AG09319 (cell line): Measurements from ENCODE around the gene LYRM4.

Experiments
- DNase-seq: peaks from one replicate; pipeline ENCODE4 v3.0.0-alpha.2; 2010; ENCODE audit warnings: low read depth; ENCODE audit errors: extremely low read depth
- TF ChIP-seq, protein P1 (sequence below): IDR thresholded peaks from 2 replicates; pipeline ENCODE4 v1.5.1; 2011; ENCODE audit warnings: low read depth, mild to moderate bottlenecking, inconsistent platforms, low read length, moderate library complexity

The LYRM4 gene

DNA sequence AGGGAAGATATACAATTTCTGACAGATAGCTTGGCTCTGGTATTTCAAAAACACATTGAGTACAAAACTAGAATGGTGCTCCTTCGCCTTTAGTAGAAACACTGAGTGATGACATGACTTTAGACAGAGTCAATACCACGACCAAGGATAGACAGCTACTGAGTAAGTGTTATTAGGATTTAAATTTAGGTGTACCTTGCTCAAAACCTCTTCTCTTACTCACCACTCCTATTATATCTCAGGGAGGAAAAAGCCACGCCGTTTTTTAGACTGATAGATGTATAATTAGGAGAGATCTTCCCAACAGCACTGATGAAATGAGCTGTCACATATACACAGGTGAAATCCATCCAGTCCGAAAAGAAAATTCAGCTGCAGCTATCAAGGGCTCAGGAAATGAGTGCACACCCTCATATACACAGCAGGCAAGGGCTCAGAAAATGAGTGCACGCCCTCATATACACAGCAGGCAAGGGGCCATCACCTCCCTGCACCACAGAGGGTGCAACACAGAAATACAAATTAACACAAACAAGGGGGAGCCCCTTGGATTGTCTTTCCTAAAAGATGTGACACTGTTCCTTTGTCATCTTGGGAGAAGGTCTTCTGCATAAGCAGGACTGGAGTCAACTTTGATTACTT, 53.7 kb downstream of the LYRM4 start:
- TF ChIP-seq, protein P1, sequence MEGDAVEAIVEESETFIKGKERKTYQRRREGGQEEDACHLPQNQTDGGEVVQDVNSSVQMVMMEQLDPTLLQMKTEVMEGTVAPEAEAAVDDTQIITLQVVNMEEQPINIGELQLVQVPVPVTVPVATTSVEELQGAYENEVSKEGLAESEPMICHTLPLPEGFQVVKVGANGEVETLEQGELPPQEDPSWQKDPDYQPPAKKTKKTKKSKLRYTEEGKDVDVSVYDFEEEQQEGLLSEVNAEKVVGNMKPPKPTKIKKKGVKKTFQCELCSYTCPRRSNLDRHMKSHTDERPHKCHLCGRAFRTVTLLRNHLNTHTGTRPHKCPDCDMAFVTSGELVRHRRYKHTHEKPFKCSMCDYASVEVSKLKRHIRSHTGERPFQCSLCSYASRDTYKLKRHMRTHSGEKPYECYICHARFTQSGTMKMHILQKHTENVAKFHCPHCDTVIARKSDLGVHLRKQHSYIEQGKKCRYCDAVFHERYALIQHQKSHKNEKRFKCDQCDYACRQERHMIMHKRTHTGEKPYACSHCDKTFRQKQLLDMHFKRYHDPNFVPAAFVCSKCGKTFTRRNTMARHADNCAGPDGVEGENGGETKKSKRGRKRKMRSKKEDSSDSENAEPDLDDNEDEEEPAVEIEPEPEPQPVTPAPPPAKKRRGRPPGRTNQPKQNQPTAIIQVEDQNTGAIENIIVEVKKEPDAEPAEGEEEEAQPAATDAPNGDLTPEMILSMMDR = no peak
- no peak for DNase-seq

DNA sequence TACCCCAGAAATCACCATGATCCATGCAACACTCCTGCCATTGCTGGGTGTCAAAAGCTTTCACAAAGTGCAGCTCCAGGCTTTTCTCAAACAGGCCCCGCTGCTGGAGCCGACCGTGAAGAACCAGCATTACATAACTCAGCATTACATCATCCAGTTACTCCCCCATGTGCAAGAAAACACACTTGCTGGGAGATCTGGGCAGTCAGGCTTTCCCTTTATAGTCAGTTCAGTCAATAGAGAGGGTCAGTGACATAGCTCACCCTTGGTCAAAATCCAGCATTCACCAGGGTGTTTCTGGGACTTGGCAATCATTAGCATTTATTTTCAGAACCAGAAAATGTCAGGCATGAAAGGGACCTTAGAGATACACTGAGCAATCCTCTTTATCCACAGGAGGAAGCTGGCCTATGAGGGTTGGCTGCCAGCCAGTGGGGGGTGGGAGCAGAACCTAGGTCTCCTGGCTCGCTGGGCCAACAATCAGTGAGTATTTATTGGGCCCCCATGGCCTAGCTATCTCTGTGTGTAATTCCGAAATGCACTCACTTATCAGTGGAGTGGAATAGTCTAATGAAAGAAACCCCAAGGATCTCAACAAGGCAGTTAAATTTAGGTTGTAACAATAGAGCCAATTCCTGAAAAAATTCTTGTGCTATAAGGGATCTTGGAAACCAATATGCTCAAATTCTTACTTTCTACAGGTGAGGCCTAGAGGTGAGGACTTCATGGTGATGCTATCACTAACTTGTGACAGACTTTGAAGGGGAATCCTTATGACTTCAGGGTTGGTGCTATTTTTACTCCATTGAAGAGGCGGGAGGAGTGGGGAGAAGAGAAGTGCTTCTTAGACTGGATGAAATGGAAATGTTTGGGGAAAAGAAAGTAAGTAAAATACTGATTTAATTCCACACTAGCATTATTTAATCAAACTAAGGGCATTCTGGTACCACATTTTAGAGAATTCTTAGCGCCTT, 54.6 kb downstream of the LYRM4 start:
- TF ChIP-seq, protein P1 = no peak
- DNase-seq = no peak

DNA sequence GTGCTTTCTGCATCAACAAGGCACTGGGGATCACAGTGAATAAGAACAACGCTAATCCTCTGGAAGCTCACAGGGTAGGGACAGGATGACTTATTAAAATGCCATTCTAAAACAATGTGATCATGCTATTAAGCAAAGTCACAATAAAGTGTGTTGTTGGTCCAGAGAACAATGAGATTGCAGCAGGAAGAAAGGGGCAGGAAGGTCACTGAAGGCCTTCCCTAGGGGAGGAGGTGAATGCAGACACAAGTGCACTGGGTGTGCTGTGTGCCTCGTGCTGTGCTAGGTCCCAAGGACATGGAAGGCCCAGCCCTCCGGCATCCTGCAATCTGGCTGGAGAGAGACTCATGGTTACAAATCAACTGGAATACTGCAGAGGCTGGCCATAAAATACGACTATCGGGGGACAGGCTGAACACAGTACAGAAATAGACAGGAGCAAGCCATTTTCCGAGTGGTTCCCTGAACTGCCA, 55.7 kb downstream of the LYRM4 start:
- DNase-seq = no peak
- TF ChIP-seq, protein P1 = no peak

DNA sequence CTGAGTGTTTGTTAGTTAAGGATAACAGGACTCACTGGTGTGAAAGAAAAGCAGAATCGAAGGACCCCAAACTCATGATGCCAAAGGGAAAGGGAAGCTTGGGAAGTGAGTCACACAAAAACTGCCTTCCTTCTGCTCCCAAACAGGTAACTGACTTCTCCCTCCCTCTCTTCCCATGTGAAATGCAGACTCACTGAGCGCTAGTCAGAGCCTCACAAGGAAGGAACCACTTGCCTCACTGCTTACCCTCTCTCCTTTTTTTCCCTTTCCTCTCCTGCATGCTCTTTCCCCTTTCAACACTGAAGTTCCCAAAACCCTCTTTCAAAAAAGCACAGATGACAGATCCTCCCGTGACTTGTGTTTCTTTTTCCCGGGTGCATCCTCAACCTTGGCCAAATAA, 56.4 kb downstream of the LYRM4 start:
- TF ChIP-seq, protein P1 = no peak
- DNase-seq = no peak

DNA sequence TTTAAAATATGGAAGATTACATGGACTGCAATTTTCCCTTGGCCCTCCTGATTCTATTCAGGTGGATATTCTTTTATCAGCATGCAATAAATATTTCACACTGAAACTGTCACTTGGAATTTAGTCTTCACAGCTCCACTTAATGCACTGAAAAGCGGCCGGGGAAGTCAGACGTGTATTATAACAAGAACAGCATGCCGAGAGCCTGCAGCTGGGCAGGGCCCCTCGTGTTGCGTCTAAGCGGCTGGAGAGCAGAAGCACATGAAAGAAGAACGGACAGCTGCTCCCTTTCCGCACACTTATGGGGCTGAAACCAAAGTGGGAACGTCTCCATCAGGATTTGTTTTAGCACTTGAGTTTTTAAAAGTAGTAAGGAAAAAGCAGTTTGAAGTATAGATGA, 57.2 kb downstream of the LYRM4 start:
- TF ChIP-seq, protein P1 = no peak
- no peak for DNase-seq

DNA sequence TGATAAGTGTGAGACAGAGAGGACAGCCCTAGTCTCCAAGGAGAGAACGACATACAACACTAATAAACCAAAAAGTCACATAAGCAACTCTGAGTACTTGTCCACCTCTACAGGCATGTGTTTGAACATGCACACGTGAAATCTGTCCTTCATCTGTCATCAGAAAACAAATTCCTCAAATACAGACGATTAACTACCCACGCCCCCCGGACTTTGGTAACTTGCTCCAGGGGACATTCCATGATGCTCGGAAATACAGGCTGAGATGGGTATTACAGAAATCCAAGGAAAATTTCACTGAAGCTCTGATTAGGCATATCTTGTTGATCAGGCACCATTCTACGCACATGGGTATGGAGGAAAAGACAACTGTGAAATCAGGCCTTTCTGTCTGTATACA, 57.8 kb downstream of the LYRM4 start:
- TF ChIP-seq, protein P1 = no peak
- DNase-seq = no peak

DNA sequence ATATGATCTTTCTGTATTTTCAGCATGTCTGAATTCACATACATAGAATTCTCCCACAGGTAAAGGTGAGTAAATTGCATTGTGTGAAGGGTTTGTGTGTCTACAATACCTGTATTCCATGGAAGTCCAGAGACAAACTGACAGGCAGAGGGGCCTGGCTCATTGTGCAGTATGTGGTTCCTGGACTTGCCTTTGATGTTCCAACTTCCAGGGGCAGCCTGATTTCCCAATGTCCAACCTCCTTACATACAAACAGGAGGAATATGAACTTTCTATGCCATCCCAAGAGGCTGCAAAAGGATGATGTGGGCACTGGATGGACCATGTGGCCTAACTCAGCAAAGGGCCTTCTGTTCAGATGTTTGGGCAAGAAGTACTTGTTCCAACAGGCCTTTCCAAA, 58.5 kb downstream of the LYRM4 start:
- no peak for DNase-seq
- TF ChIP-seq, protein P1 = no peak
